ENCODE results near the gene LAMC3.

The LAMC3 gene

GRCh38 chr9:131076347-131077195 is 67.6 kb downstream of the LAMC3 start:
- no peak for FAIRE-seq
- no peak for TF ChIP-seq CTCF (IDR thresholded peaks at IDR 0.05; ENCODE audit: insufficient read depth, missing control alignments)
- DNase-seq (ENCODE audit: insufficient read length, low spot score): no peak

- DNase-seq (ENCODE audit: insufficient read length, low spot score): no peak
- no peak for FAIRE-seq
- TF ChIP-seq CTCF (IDR thresholded peaks at IDR 0.05; ENCODE audit: insufficient read depth, missing control alignments): no peak
These were observed 69.7 kb downstream of the LAMC3 start for GRCh38 chr9:131078427-131079366.

GRCh38 chr9:131080589-131080988 is 71.6 kb downstream of the LAMC3 start:
- TF ChIP-seq CTCF (IDR thresholded peaks at IDR 0.05; ENCODE audit: insufficient read depth, missing control alignments): no peak
- FAIRE-seq (no peak), DNase-seq (ENCODE audit: insufficient read length, low spot score) (no peak)

- FAIRE-seq (no peak), DNase-seq (ENCODE audit: insufficient read length, low spot score) (no peak)
- no peak for TF ChIP-seq CTCF (IDR thresholded peaks at IDR 0.05; ENCODE audit: insufficient read depth, missing control alignments)
These were observed 72.9 kb downstream of the LAMC3 start for GRCh38 chr9:131081868-131082267.

- DNase-seq (ENCODE audit: insufficient read length, low spot score): no peak
- no peak for FAIRE-seq
- TF ChIP-seq CTCF (IDR thresholded peaks at IDR 0.05; ENCODE audit: insufficient read depth, missing control alignments): no peak
These were observed 74.0 kb downstream of the LAMC3 start for GRCh38 chr9:131082774-131083512.

- TF ChIP-seq CTCF (IDR thresholded peaks at IDR 0.05; ENCODE audit: insufficient read depth, missing control alignments): no peak
- DNase-seq (ENCODE audit: insufficient read length, low spot score): no peak
- FAIRE-seq: no peak
These were observed 75.8 kb downstream of the LAMC3 start for GRCh38 chr9:131084661-131085369.

Measured in D721Med (cell line).